Effector memory CD8-positive, alpha-beta T cell (primary cell): ENCODE results near the gene GRIPAP1.

ENCODE experiments used
- ATAC-seq: fragments of 150-1000 bp; cut with Tn5 transposase; replicated peaks from 2 replicates; pipeline ENCODE4 v1.10.0; 2021; ENCODE audit warnings: mild to moderate bottlenecking, moderate library complexity
- DNase-seq, 3 experiments: peaks; one replicate each; pipeline ENCODE4 v3.0.0; 2021
- H3K27ac Mint-ChIP-seq, 2 donors: one replicate each; pipeline ENCODE4 v1.8.0; 2022; ENCODE audit warnings: mild to moderate bottlenecking in 2 of 2, mixed read lengths in 2 of 2, moderate library complexity in 2 of 2
- H3K27me3 Mint-ChIP-seq, 2 donors: one replicate each; pipeline ENCODE4 v1.8.0; 2022; ENCODE audit warnings: mixed read lengths in 2 of 2
- H3K36me3 Mint-ChIP-seq: one replicate; pipeline ENCODE4 v1.8.0; 2022; ENCODE audit warnings: mild to moderate bottlenecking, moderate library complexity, mixed read lengths; ENCODE audit not compliant: insufficient read depth
- H3K4me1 Mint-ChIP-seq, 2 donors: one replicate each; pipeline ENCODE4 v1.8.0; 2022; ENCODE audit warnings: low read depth in 2 of 2, mixed read lengths in 2 of 2
- H3K4me3 Mint-ChIP-seq, 2 donors: one replicate each; pipeline ENCODE4 v1.8.0; 2022; ENCODE audit warnings: mild to moderate bottlenecking in 2 of 2, mixed read lengths in 2 of 2, moderate library complexity in 2 of 2
- H3K9me3 Mint-ChIP-seq, 2 donors: one replicate each; pipeline ENCODE4 v1.8.0; 2022; ENCODE audit warnings: mixed read lengths in 2 of 2
- total RNA-seq, 9 experiments: gene quantifications; one replicate each; lab custom pipeline; 2026; lab: John Stamatoyannopoulos, UW

GRIPAP1 gene, protein sequence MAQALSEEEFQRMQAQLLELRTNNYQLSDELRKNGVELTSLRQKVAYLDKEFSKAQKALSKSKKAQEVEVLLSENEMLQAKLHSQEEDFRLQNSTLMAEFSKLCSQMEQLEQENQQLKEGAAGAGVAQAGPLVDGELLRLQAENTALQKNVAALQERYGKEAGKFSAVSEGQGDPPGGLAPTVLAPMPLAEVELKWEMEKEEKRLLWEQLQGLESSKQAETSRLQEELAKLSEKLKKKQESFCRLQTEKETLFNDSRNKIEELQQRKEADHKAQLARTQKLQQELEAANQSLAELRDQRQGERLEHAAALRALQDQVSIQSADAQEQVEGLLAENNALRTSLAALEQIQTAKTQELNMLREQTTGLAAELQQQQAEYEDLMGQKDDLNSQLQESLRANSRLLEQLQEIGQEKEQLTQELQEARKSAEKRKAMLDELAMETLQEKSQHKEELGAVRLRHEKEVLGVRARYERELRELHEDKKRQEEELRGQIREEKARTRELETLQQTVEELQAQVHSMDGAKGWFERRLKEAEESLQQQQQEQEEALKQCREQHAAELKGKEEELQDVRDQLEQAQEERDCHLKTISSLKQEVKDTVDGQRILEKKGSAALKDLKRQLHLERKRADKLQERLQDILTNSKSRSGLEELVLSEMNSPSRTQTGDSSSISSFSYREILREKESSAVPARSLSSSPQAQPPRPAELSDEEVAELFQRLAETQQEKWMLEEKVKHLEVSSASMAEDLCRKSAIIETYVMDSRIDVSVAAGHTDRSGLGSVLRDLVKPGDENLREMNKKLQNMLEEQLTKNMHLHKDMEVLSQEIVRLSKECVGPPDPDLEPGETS
- total RNA-seq: 109 to 206 (median 114) reads per million in 9 experiments

- no peaks in the 10 kb centered on the region for H3K27me3 Mint-ChIP-seq
- peak; percentile 72 to 78 (median 73) for DNase-seq
- peaks cover 34% of the 10 kb centered on the region for H3K36me3 Mint-ChIP-seq
- peak within 1 kb of the TSS; percentile 99 to 100 for H3K27ac Mint-ChIP-seq
- peaks cover 23 to 27% of the 10 kb centered on the region in 2 donors for H3K4me1 Mint-ChIP-seq
- peak within 1 kb of the TSS; percentile 98 to 99 for H3K4me3 Mint-ChIP-seq
- H3K9me3 Mint-ChIP-seq: no peaks in the 10 kb centered on the region
- ATAC-seq: peak; percentile 73
Observed at GRCh38 chrX:49002091-49002935, at the start of gene GRIPAP1. GRIPAP1 (minus strand) TSS chrX:49002264; CDS start chrX:49002229, 35 bp downstream.

- Mint-ChIP-seq H3K36me3 (peaks cover 6% of the 10 kb centered on the region), H3K27ac (peak overlapping the region; percentile 93 to 95), H3K27me3 (no peaks in the 10 kb centered on the region), H3K4me1 (peaks cover 14 to 26% of the 10 kb centered on the region in 2 donors), H3K4me3 (peak overlapping the region; percentile 78 to 86), H3K9me3 (no peaks in the 10 kb centered on the region)
- no peak for DNase-seq
- no peak for ATAC-seq
Observed at GRCh38 chrX:49043987-49044281, 41.9 kb upstream of the GRIPAP1 start.

- H3K9me3 Mint-ChIP-seq: no peaks in the 10 kb centered on the region
- ATAC-seq (peak; percentile 86), DNase-seq (peak; percentile 91 to 93 (median 92))
- H3K27me3 Mint-ChIP-seq: no peaks in the 10 kb centered on the region
- peak within 1 kb of the TSS; percentile 93 to 95 for H3K27ac Mint-ChIP-seq
- peaks cover 14 to 30% of the 10 kb centered on the region in 2 donors for H3K4me1 Mint-ChIP-seq
- H3K4me3 Mint-ChIP-seq: peak within 1 kb of the TSS; percentile 78 to 86
- H3K36me3 Mint-ChIP-seq: peaks cover 6% of the 10 kb centered on the region
Observed at GRCh38 chrX:49043220-49043986, 41.3 kb upstream of the GRIPAP1 start, which contains the start of gene TFE3. TFE3 (minus strand) TSS chrX:49043357; CDS start chrX:49043226, 131 bp downstream.

- no peaks in the 10 kb centered on the region for H3K27me3 Mint-ChIP-seq
- H3K4me1 Mint-ChIP-seq: peaks cover 14 to 30% of the 10 kb centered on the region in 2 donors
- DNase-seq (no peak), ATAC-seq (peak; percentile 0)
- H3K9me3 Mint-ChIP-seq: no peaks in the 10 kb centered on the region
- peak overlapping the region; percentile 78 to 86 for H3K4me3 Mint-ChIP-seq
- H3K36me3 Mint-ChIP-seq: peaks cover 11% of the 10 kb centered on the region
- H3K27ac Mint-ChIP-seq: peak overlapping the region; percentile 93 to 95
Observed at GRCh38 chrX:49042581-49043219, 40.6 kb upstream of the GRIPAP1 start.

DNA sequence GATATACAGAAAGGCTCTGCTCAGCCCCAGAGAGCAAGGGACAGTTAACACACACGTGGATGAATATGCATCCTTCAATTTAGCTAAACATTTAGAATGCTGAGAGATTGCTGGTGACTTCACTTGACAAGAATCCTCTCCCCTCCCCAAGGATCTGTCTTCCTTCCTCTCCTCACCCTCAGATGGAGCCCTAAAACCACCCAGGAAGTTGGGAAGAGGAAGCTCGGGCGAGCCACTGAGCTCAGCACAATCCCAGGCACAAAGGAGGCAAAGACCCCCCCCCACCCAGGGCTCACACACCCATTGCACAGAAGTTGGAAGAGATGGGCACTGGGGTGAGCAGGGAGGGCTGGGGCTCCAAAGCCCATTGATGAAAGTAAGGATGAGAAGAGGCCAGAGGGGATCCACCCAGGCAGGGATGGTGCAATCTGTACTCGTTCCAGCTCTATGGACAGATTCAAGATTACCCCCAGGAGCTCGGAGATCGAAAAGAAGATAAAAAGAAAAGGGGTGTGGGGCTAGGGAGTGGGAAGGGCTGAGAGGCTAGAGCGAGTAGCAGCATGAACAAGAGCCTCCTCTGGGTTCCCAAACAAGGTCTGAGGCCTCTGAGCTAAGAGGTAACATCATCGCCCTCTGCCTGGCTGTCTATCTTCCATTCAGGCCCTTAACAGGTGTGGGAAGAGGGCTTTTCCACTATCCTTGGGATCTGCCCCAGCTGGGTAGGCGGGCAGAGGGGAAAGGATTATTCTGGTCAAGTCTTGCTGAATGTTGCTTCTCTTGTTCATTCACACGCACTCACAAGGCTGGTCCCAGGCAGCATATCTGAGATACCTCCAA, 39.9 kb upstream of the GRIPAP1 start:
- Mint-ChIP-seq H3K27me3 (no peaks in the 10 kb centered on the region), H3K9me3 (no peaks in the 10 kb centered on the region), H3K4me1 (peaks cover 14 to 30% of the 10 kb centered on the region in 2 donors), H3K27ac (peak overlapping the region; percentile 93 to 95), H3K4me3 (peak overlapping the region; percentile 78 to 86), H3K36me3 (peaks cover 19% of the 10 kb centered on the region)
- no peak for ATAC-seq
- no peak for DNase-seq

DNA sequence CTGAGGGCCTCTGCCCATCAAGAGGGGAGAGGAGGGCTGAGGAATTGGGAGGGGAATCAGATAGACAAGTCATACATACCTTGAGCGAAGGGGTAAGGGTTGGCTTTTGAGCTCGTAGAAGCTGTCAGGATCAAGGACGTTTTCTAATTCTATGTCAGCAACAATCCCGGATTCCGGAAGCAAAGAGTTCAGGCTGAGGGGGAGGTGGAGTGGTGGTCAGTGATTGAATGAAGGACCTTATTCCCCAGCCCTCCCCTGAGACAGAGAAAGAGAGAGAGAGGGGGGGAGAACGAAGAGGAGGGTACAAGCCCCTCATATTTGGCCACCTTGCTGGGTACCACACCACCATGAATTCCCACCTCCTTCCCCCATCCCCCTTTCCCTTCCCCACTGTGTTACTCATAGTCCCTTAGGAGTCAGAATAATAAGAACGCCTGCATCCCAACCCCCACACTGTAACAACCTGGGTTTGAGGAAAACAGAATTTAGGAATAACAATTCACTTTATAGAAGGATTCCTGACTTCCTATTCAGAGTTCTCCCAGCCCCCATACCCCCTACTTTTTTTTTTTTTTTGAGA, 38.4 kb upstream of the GRIPAP1 start:
- no peak for DNase-seq
- Mint-ChIP-seq H3K27me3 (no peaks in the 10 kb centered on the region), H3K4me3 (peak overlapping the region in 1 of 2 donors; percentile 40), H3K4me1 (peaks cover 14 to 30% of the 10 kb centered on the region in 2 donors), H3K27ac (peak overlapping the region in 1 of 2 donors; percentile 93), H3K9me3 (no peaks in the 10 kb centered on the region), H3K36me3 (peaks cover 25% of the 10 kb centered on the region)
- ATAC-seq: no peak

DNA sequence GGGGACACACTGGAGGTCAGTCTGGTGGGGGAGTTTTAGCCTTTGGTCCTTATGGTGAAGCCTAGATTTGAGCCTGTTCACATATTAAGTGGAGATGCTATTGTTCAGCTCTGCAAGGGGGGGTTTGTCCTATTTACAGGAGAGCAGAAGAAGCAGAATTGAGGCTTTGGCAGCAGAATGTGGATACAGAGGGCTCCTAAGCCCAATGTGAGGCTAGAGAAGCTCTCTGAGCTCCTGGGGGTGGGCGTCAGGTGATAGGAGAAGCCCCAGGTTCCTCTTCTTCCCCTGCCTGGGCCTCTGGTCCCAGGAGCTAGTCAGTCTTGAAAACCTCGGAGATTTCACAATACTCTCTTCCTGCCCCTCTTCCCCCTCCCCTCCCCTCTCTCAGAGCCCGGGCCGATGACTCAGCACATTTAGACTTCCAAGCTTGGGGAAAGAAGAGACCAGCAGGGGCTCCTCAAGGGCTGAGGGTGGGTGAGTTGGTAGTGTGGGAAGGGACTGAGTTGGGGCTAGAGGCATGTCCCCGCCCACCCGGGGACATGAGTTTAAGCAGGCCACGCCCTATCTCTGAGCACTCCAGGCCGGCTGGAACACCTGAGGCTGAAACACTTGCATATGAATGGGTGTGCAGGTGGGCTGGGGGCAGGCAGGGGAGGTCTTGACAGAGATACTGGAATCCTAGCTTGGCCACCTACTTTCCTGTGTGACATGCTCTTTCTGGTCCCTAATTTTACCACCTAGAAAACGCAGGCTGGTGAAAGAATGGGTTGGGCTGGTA, 37.7 kb upstream of the GRIPAP1 start:
- peak overlapping the region; percentile 3 to 40 for H3K4me3 Mint-ChIP-seq
- peaks cover 29% of the 10 kb centered on the region for H3K36me3 Mint-ChIP-seq
- H3K9me3 Mint-ChIP-seq: no peaks in the 10 kb centered on the region
- H3K27me3 Mint-ChIP-seq: no peaks in the 10 kb centered on the region
- peak in 2 of 3 experiments; percentile 3 to 12 for DNase-seq
- ATAC-seq: no peak
- peaks cover 14 to 30% of the 10 kb centered on the region in 2 donors for H3K4me1 Mint-ChIP-seq
- H3K27ac Mint-ChIP-seq: peak overlapping the region; percentile 54 to 85

- Mint-ChIP-seq H3K27me3 (no peaks in the 10 kb centered on the region), H3K4me1 (peaks cover 14 to 26% of the 10 kb centered on the region in 2 donors), H3K27ac (no peak overlapping the region), H3K4me3 (no peak overlapping the region), H3K36me3 (peaks cover 42% of the 10 kb centered on the region), H3K9me3 (no peaks in the 10 kb centered on the region)
- ATAC-seq: no peak
- DNase-seq: no peak
Observed at GRCh38 chrX:49037883-49038475, 35.9 kb upstream of the GRIPAP1 start.

DNA sequence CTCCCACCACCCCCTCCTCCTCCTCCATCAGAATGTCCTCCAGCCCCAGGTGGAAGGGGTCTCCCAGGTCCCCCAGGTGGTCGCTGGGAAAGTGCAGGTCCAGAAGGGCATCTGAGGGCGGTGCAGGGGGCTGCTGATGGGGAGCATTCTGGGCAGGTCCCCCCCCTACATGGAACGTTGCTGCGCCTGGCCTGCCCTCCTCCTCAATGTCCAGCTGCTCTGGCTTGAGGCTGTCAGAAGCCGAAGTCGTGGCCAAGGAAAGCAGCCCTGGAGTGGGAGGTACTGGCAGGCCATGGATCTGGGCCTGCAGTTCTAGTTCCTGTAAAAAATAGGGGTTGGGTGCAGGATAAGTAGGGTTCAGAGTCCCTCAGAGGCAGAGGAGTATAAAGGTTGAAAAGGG, 28.2 kb upstream of the GRIPAP1 start:
- H3K4me1 Mint-ChIP-seq: no peaks in the 10 kb centered on the region
- H3K36me3 Mint-ChIP-seq: peaks cover 36% of the 10 kb centered on the region
- no peak overlapping the region for H3K4me3 Mint-ChIP-seq
- H3K9me3 Mint-ChIP-seq: no peaks in the 10 kb centered on the region
- H3K27me3 Mint-ChIP-seq: no peaks in the 10 kb centered on the region
- ATAC-seq: no peak
- H3K27ac Mint-ChIP-seq: no peak overlapping the region
- no peak for DNase-seq

GRCh38 chrX:49029876-49030275, 27.8 kb upstream of the GRIPAP1 start:
- DNase-seq (no peak), ATAC-seq (no peak)

More at GRCh38 chrX:49029876-49030275, 27.8 kb upstream of the GRIPAP1 start:
- Mint-ChIP-seq H3K36me3 (peaks cover 35% of the 10 kb centered on the region), H3K4me1 (no peaks in the 10 kb centered on the region), H3K9me3 (no peaks in the 10 kb centered on the region), H3K4me3 (no peak overlapping the region), H3K27me3 (no peaks in the 10 kb centered on the region), H3K27ac (no peak overlapping the region)
